GM12878 (cell line): ENCODE measurements around the gene FAR1. TPM values are rescaled to one million over a fixed set of nuclear protein-coding genes. Genes with fewer than 3 reads are reported as not detected.

ENCODE experiments used
- ATAC-seq: fragments of 200-7000 bp; cut with Tn5 transposase; 3 replicates; pipeline ENCODE4 v1.9.1; 2020; ENCODE audit warnings: mild to moderate bottlenecking, moderate library complexity
- BruUV-seq: library from RNA; stranded (reverse); fragments of 400-500 nt; replicated peaks from 2 replicates; lab custom pipeline; 2021; lab: Mats Ljungman, UMichigan
- CTCF ChIA-PET: fragments of 300-600 bp; sonication (Branson Sonifier 250); formaldehyde crosslinking; extraction: SDS; loops from one replicate; lab custom pipeline; 2021; ENCODE audit warnings: inconsistent platforms; lab: Yijun Ruan, JAX
- POLR2A ChIA-PET: fragments of 350-600 bp; formaldehyde crosslinking; extraction: SDS; loops from one replicate; lab custom pipeline; 2021; ENCODE audit warnings: inconsistent platforms; lab: Charles Lee
- RAD21 ChIA-PET: fragments of 300-600 bp; sonication (Branson Sonifier 250); formaldehyde crosslinking; loops from one replicate; lab custom pipeline; 2023; ENCODE audit warnings: antibody characterized with exemption; ENCODE audit not compliant: unreplicated experiment; lab: Charles Lee
- SMC1A ChIA-PET: fragments of 300-600 bp; sonication (Branson Sonifier 250); formaldehyde crosslinking; loops from one replicate; lab custom pipeline; 2023; ENCODE audit not compliant: unreplicated experiment, uncharacterized antibody; lab: Charles Lee
- DNase-seq: peaks from one replicate; pipeline ENCODE4 v3.0.0-alpha.2; 2011; ENCODE audit warnings: low read depth, low spot score
- FAIRE-seq: peaks from 3 replicates; lab custom pipeline; 2011; peaks lifted over from hg19 to GRCh38; lab: Jason Lieb, UNC
- H2AFZ ChIP-seq: 2 replicates; pipeline ENCODE4 v1.6.0; 2011; ENCODE audit warnings: low read depth, low read length, control low read depth; ENCODE audit not compliant: control insufficient read depth
- H3K27ac ChIP-seq: 2 replicates; pipeline ENCODE4 v1.5.1; 2011; ENCODE audit warnings: control low read depth; ENCODE audit not compliant: control insufficient read depth, insufficient read depth
- H3K27me3 ChIP-seq, 2 experiments: replicated peaks in 1 of 2; 2 replicates each; pipeline versions ENCODE4 v1.6.0 to v1.6.1; 2011; ENCODE audit warnings: low read length in 1 of 2; ENCODE audit not compliant: control insufficient read depth in 2 of 2, insufficient read depth in 2 of 2
- H3K36me3 ChIP-seq, 2 experiments: 2 replicates each; pipeline ENCODE4 v1.5.1; 2011; ENCODE audit warnings: low read length in 1 of 2; ENCODE audit not compliant: control insufficient read depth in 2 of 2, insufficient read depth in 2 of 2
- H3K4me1 ChIP-seq: 2 replicates; pipeline ENCODE4 v1.6.1; 2011; ENCODE audit warnings: mild to moderate bottlenecking, low read length, moderate library complexity, mixed read lengths; ENCODE audit not compliant: control insufficient read depth, insufficient read depth
- H3K4me2 ChIP-seq: 2 replicates; pipeline ENCODE4 v1.6.0; 2011; ENCODE audit warnings: control low read depth; ENCODE audit not compliant: control insufficient read depth, insufficient read depth
- H3K4me3 ChIP-seq: fragments of 200-600 bp; sonication (generic); 2 replicates; pipeline ENCODE4 v1.5.1; 2016
- H3K79me2 ChIP-seq: 2 replicates; pipeline ENCODE4 v1.6.0; 2011; ENCODE audit warnings: low read length; ENCODE audit not compliant: control insufficient read depth, insufficient read depth
- H3K9ac ChIP-seq: 2 replicates; pipeline ENCODE4 v1.8.0; 2011; ENCODE audit warnings: low read length, control low read depth, mixed read lengths; ENCODE audit not compliant: control insufficient read depth, insufficient read depth
- H3K9me3 ChIP-seq: replicated peaks from 3 replicates; pipeline ENCODE4 v1.5.1; 2011; ENCODE audit warnings: mild to moderate bottlenecking, low read length; ENCODE audit not compliant: control insufficient read depth, insufficient read depth
- H4K20me1 ChIP-seq: 2 replicates; pipeline ENCODE4 v1.6.0; 2011; ENCODE audit not compliant: control insufficient read depth, insufficient read depth
- RB1 ChIP-seq: fragments of 450-650 bp; formaldehyde crosslinking; IDR thresholded peaks from 2 replicates; pipeline ENCODE4 v1.6.1; 2017; ENCODE audit warnings: mild to moderate bottlenecking, borderline replicate concordance
- SPI1 ChIP-seq: IDR thresholded peaks from 2 replicates; pipeline ENCODE4 v1.6.1; 2011; ENCODE audit warnings: low read depth, mild to moderate bottlenecking, low read length, moderate library complexity, borderline replicate concordance; ENCODE audit not compliant: insufficient read depth
- SREBF2 ChIP-seq: IDR thresholded peaks from 2 replicates; pipeline ENCODE4 v1.6.1; 2012; ENCODE audit warnings: mild to moderate bottlenecking, low read length
- ZNF622 ChIP-seq: fragments of 450-650 bp; IDR thresholded peaks from 2 replicates; pipeline ENCODE4 v1.6.1; 2017; ENCODE audit warnings: mild to moderate bottlenecking, inconsistent platforms
- in situ Hi-C: fragments of 300-500 bp; cut with MboI; formaldehyde crosslinking; loops from 9 replicates; pipeline ENCODE4 v1.14.3; 2018; ENCODE audit warnings: mixed read lengths
- intact Hi-C: fragments of 100-400 bp; cut with micrococcal nuclease; formaldehyde crosslinking; loops from one replicate; pipeline ENCODE4 v1.14.2; 2022; ENCODE audit not compliant: unreplicated experiment
- polyA plus RNA-seq, 11 experiments: library from polyadenylated mRNA; depleted of rRNA in 4 of 11; unstranded in 6 of 11; stranded (reverse) in 5 of 11; fragments of >200 nt; fragmentation: Nextera tagmentation in 4 of 11; fragmentation: Illumina TruSeq in 1 of 11; extraction: Ambion mirVana in 4 of 11; extraction: Trizol in 1 of 11; gene quantifications; 1 replicate in 1 of 11; 2 replicates in 10 of 11; pipeline versions ENCODE4 v1.2.1 to v1.2.3, GENCODE V29; 2011 to 2016; ENCODE audit warnings: inconsistent platforms in 2 of 11, missing spikeins in 2 of 11, low read depth in 1 of 11
- total RNA-seq, 4 experiments: library from RNA; depleted of rRNA in 3 of 4; stranded (reverse); fragments of >200 nt in 3 of 4; fragmentation: Illumina TruSeq in 1 of 4; extraction: Trizol in 1 of 4; gene quantifications; 2 replicates each; pipeline versions ENCODE4 v1.2.1 to v1.2.3, GENCODE V29; 2013 to 2021
- TF ChIP-seq, protein P1 (sequence below): IDR thresholded peaks from 2 replicates; pipeline ENCODE4 v1.6.1; 2012; ENCODE audit warnings: low read length, inconsistent platforms
- TF ChIP-seq, protein P2 (sequence below): fragments of 150-350 bp; IDR thresholded peaks from 2 replicates; pipeline ENCODE4 v1.6.1; 2014; ENCODE audit warnings: mild to moderate bottlenecking, low read depth, low read length

The FAR1 gene
- total and polyA plus RNA-seq, 10 of the 15 experiments (the other 5 are each of a cell fraction or from before 2014, with no cell fraction given): 10.1 to 73.9 (median 30.8) TPM

DNA sequence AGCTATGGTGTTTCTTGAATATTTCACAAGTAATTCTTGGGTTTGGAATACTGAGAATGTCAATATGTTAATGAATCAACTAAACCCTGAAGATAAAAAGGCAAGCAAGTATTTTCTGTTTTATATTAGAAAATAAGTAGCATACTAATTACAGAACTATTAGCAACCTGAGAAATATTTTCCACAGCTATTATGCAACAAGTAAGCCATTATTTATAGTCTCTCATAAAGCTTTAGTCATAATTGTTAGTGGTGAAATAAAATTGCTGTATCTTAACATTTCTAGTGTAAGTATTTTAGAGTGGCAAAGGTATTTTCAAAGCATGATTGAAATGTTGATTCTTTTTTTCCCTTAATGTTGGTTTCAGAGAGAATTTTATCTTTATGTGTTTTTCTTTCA lies 53.3 kb downstream of the FAR1 start:
- CTCF ChIA-PET: no interaction called here
- SMC1A ChIA-PET: no interaction called here
- ATAC-seq: no peak
- BruUV-seq: no TSS peak
- in situ Hi-C loops: no loop called here
- no peak overlapping the region for H3K4me3 ChIP-seq
- FAIRE-seq: peak; percentile 68
- no peaks in the 10 kb centered on the region for H4K20me1 ChIP-seq
- no peaks in the 10 kb centered on the region for H3K79me2 ChIP-seq
- intact Hi-C loops: no loop called here
- H3K9ac ChIP-seq: no peak overlapping the region
- TF ChIP-seq RB1 (no peak), SREBF2 (no peak), ZNF622 (no peak), SPI1 (no peak)
- TF ChIP-seq, protein P1, sequence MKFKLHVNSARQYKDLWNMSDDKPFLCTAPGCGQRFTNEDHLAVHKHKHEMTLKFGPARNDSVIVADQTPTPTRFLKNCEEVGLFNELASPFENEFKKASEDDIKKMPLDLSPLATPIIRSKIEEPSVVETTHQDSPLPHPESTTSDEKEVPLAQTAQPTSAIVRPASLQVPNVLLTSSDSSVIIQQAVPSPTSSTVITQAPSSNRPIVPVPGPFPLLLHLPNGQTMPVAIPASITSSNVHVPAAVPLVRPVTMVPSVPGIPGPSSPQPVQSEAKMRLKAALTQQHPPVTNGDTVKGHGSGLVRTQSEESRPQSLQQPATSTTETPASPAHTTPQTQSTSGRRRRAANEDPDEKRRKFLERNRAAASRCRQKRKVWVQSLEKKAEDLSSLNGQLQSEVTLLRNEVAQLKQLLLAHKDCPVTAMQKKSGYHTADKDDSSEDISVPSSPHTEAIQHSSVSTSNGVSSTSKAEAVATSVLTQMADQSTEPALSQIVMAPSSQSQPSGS: no peak
- TF ChIP-seq, protein P2, sequence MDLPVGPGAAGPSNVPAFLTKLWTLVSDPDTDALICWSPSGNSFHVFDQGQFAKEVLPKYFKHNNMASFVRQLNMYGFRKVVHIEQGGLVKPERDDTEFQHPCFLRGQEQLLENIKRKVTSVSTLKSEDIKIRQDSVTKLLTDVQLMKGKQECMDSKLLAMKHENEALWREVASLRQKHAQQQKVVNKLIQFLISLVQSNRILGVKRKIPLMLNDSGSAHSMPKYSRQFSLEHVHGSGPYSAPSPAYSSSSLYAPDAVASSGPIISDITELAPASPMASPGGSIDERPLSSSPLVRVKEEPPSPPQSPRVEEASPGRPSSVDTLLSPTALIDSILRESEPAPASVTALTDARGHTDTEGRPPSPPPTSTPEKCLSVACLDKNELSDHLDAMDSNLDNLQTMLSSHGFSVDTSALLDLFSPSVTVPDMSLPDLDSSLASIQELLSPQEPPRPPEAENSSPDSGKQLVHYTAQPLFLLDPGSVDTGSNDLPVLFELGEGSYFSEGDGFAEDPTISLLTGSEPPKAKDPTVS: no peak
- H2AFZ ChIP-seq: no peak overlapping the region
- H3K9me3 ChIP-seq: no peaks in the 10 kb centered on the region
- H3K4me1 ChIP-seq: no peaks in the 10 kb centered on the region
- H3K27me3 ChIP-seq: no peaks in the 10 kb centered on the region
- POLR2A ChIA-PET: no interaction called here
- no peak overlapping the region for H3K4me2 ChIP-seq
- no peak overlapping the region for H3K27ac ChIP-seq
- DNase-seq: no peak
- peaks cover 2 to 3% of the 10 kb centered on the region in 2 experiments; a peak in 3 of 4 replicates for H3K36me3 ChIP-seq
- RAD21 ChIA-PET: interaction anchor here (1.8 kb wide), 1 partner anchor 54 kb away, joined by 5 read pairs; no protein-coding TSS in a partner anchor
